ENCODE measurements around the gene CLDN17.

GRCh38 chr21:30166705-30167104, at the start of gene CLDN17:
- no peak for TF ChIP-seq CTCF (IDR thresholded peaks at IDR 0.05)
- no peak for TF ChIP-seq EZH2 (IDR thresholded peaks at IDR 0.05; ENCODE audit: borderline replicate concordance, insufficient read depth, low read depth, low read length, poor library complexity, severe bottlenecking)
